C4-2B (cell line): ENCODE results near the gene GAL.

Experiments used
- ZFX ChIP-seq: fragments of 450-650 bp; IDR thresholded peaks from 2 replicates; pipeline ENCODE4 v1.6.1; 2017
- TF ChIP-seq, protein P1 (sequence below): fragments of 450-650 bp; conservative IDR thresholded peaks from 2 replicates; pipeline ENCODE4 v1.5.1; 2017; ENCODE audit warnings: mild to moderate bottlenecking

DNA sequence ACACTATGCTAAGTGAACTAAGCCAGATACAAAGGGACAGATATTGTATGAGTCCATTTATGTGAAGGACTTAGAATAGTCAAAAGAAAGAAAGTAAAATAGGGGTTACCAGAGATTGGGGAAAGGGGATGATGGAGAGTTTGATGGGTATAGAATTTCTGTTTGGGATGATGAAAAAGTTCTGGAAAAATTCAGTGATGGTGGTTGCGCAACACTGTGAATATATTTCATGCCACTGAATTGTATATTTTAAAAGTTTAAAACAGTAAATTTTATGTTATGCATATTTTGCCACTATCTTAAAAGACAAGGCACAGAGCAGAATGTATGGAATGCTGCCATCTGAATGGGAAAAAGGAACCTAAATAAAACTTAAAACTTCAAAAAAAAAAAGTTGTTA, 37.8 kb downstream of the GAL start:
- TF ChIP-seq, protein P1, sequence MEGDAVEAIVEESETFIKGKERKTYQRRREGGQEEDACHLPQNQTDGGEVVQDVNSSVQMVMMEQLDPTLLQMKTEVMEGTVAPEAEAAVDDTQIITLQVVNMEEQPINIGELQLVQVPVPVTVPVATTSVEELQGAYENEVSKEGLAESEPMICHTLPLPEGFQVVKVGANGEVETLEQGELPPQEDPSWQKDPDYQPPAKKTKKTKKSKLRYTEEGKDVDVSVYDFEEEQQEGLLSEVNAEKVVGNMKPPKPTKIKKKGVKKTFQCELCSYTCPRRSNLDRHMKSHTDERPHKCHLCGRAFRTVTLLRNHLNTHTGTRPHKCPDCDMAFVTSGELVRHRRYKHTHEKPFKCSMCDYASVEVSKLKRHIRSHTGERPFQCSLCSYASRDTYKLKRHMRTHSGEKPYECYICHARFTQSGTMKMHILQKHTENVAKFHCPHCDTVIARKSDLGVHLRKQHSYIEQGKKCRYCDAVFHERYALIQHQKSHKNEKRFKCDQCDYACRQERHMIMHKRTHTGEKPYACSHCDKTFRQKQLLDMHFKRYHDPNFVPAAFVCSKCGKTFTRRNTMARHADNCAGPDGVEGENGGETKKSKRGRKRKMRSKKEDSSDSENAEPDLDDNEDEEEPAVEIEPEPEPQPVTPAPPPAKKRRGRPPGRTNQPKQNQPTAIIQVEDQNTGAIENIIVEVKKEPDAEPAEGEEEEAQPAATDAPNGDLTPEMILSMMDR: no peak
- TF ChIP-seq ZFX: no peak
